Measurements from ENCODE around the gene APBA1.

GRCh38 chr9:69527454-69527853 is 144.7 kb downstream of the APBA1 start:
- TF ChIP-seq CTCF (IDR thresholded peaks at IDR 0.05) (no peak), POLR2A (IDR thresholded peaks at IDR 0.05; ENCODE audit: low read depth) (no peak), POLR2AphosphoS5 (IDR thresholded peaks at IDR 0.05) (no peak), EP300 (IDR thresholded peaks at IDR 0.05) (no peak)

Measured in esophagus muscularis mucosa (tissue), 4 donors.